HEK293T (cell line): ENCODE measurements around the gene ACSM2A.
"Not testable (repeated sequence)": the region's sequence is repeated elsewhere in the genome, so short reads cannot be mapped to it uniquely, and the experiment has no call there.

ENCODE experiments used
- CTCF ChIA-PET: fragments of 350-600 bp; formaldehyde crosslinking; extraction: SDS; loops from one replicate; lab custom pipeline; 2021; ENCODE audit warnings: antibody characterized with exemption, inconsistent platforms; lab: Yijun Ruan, JAX
- POLR2A ChIA-PET: fragments of 350-600 bp; formaldehyde crosslinking; extraction: SDS; loops from one replicate; lab custom pipeline; 2020; ENCODE audit warnings: antibody characterized with exemption, inconsistent platforms; lab: Yijun Ruan, JAX
- DNase-seq: peaks from one replicate; pipeline ENCODE4 v3.0.0; 2012; ENCODE audit warnings: mixed read lengths; ENCODE audit errors: extremely low spot score
- ARNT ChIP-seq: fragments of 450-650 bp; IDR thresholded peaks from 2 replicates; pipeline ENCODE4 v1.6.1; 2017; ENCODE audit warnings: mild to moderate bottlenecking
- BHLHE40 ChIP-seq: fragments of 450-650 bp; IDR thresholded peaks from 2 replicates; pipeline ENCODE4 v1.6.1; 2016; ENCODE audit warnings: mild to moderate bottlenecking, moderate library complexity, borderline replicate concordance
- CTBP1 ChIP-seq: fragments of 450-650 bp; IDR thresholded peaks from 2 replicates; pipeline ENCODE4 v1.6.1; 2016; ENCODE audit warnings: borderline replicate concordance
- ELF4 ChIP-seq: fragments of 450-650 bp; IDR thresholded peaks from 2 replicates; pipeline ENCODE4 v1.6.1; 2017; ENCODE audit warnings: antibody characterized with exemption
- FOXA1 ChIP-seq: fragments of 450-650 bp; IDR thresholded peaks from 2 replicates; pipeline ENCODE4 v1.6.1; 2016; ENCODE audit warnings: mild to moderate bottlenecking
- FOXK2 ChIP-seq: fragments of 450-650 bp; IDR thresholded peaks from 2 replicates; pipeline ENCODE4 v1.6.1; 2016; ENCODE audit warnings: mild to moderate bottlenecking
- FOXM1 ChIP-seq: fragments of 450-650 bp; IDR thresholded peaks from 2 replicates; pipeline ENCODE4 v1.6.1; 2017; ENCODE audit warnings: mild to moderate bottlenecking, borderline replicate concordance
- HDGF ChIP-seq: fragments of 450-650 bp; IDR thresholded peaks from 2 replicates; pipeline ENCODE4 v1.6.1; 2017; ENCODE audit warnings: antibody characterized with exemption, borderline replicate concordance
- L3MBTL2 ChIP-seq: fragments of 450-650 bp; conservative IDR thresholded peaks from 2 replicates; pipeline ENCODE4 v1.6.1; 2016; ENCODE audit warnings: mild to moderate bottlenecking
- LEF1 ChIP-seq: fragments of 450-650 bp; IDR thresholded peaks from 2 replicates; pipeline ENCODE4 v1.6.1; 2017; ENCODE audit warnings: mild to moderate bottlenecking, borderline replicate concordance
- NFRKB ChIP-seq: fragments of 450-650 bp; IDR thresholded peaks from 2 replicates; pipeline ENCODE4 v1.6.1; 2016; ENCODE audit warnings: mild to moderate bottlenecking, moderate library complexity
- SP1 ChIP-seq: fragments of 450-650 bp; IDR thresholded peaks from 2 replicates; pipeline ENCODE4 v1.6.1; 2017
- SUZ12 ChIP-seq: fragments of 450-650 bp; IDR thresholded peaks from 2 replicates; pipeline ENCODE4 v1.6.1; 2016; ENCODE audit warnings: mild to moderate bottlenecking
- TARDBP ChIP-seq: fragments of 450-650 bp; IDR thresholded peaks from 2 replicates; pipeline ENCODE4 v1.6.1; 2016
- ZNF384 ChIP-seq: fragments of 450-650 bp; IDR thresholded peaks from 2 replicates; pipeline ENCODE4 v1.6.1; 2016
- TF ChIP-seq, protein P1 (sequence below): fragments of 450-650 bp; IDR thresholded peaks from 2 replicates; pipeline ENCODE4 v1.6.1; 2016

The ACSM2A gene

DNA sequence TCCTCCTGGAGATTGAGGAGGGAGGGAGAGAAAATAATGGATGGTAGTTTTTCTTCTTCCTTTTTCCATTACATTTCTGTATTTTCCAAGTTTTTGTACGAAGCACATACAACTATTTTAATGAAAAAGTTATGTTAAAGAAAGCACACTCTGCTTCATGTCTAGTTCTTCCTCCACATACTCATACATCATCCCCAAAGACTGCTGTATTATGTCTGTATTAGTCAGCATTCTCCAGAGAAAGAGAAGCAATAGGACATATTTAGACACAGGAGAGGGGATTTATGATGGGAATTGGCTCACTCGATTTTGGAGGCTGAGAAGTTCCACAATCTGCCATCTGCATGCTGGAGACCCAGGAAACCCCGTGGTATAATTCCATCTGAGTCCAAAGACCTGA lies 10.1 kb upstream of the ACSM2A start:
- ChIA-PET POLR2A (no interaction called here), CTCF (no interaction called here)
- DNase-seq, result no peak
- TF ChIP-seq CTBP1 (no peak), FOXA1 (no peak)
- TF ChIP-seq, protein P1, sequence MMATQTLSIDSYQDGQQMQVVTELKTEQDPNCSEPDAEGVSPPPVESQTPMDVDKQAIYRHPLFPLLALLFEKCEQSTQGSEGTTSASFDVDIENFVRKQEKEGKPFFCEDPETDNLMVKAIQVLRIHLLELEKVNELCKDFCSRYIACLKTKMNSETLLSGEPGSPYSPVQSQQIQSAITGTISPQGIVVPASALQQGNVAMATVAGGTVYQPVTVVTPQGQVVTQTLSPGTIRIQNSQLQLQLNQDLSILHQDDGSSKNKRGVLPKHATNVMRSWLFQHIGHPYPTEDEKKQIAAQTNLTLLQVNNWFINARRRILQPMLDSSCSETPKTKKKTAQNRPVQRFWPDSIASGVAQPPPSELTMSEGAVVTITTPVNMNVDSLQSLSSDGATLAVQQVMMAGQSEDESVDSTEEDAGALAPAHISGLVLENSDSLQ, result no peak

DNA sequence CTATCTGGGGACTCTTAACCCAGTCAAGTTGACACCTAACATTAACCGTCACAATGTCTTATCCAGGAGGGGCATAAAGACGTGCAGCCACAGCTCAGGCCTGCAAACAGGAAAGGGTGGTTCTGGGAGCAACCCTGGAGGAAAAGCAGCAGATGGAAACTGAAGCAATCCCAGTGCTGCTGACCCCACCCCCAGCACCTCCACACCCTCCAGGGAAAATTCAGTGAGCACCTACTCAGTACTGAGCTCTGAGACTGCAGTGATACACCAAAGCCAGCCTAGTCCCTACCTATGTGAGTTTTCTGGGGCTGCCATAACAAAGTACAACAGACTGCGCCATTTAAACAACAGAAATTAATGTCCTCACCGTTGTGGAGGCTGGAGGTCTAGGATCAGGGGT lies 9.5 kb upstream of the ACSM2A start:
- DNase-seq, CTCF ChIA-PET, POLR2A ChIA-PET: not testable (repeated sequence)

DNA sequence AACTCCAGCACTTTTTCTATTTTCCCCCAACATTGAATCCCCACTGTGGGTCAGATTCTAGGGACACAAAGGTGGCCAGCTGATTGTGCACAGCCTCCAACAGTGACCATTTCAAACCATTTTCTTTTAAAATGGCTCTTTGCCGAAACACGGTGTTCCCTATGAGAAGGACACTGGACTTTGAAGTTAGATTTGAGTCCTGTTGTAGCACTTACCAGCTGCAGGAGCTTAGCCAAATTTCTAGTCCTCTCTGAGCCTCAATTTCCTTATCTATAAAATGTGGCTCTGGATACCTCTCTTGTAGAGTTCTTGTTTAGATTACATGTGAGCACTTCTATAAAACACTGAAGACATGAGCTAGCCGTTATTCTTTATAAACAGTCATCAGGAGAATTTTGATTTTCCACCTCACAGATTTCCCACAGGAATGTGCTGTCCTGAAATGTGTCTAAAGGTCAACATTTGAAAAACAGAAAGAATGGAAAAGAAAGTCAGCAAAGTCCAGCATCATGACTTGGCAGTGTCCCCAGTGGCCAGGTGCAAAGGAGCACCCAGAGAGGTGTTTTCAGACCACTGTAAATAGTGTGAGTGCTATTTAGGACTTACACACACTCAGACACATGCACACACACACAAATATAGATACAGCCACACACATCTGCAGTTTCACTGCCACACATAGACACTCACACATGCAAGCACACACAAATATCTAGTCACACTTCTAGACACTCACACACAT lies 4.5 kb upstream of the ACSM2A start:
- POLR2A ChIA-PET, CTCF ChIA-PET, DNase-seq: not testable (repeated sequence)

DNA sequence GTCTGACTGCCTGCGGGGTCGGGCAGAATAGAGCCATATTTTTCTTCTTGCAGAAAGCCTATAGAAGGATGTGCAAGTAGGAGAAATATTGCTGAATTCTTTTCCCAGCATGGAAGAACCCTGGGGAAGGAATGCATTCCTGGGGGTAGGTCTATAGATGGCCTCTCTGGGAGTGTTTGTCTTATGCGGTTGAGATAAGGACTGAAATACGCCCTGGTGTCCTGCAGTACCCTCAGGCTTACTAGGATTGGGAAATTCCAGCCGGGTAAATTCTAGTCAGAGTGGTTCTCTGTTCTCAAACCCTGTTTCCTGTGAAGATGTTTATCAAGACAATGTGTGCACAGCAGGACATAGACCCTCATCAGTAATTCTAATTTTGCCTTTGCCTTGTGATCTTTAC lies 2.3 kb downstream of the ACSM2A start:
- DNase-seq, CTCF ChIA-PET, POLR2A ChIA-PET: not testable (repeated sequence)

DNA sequence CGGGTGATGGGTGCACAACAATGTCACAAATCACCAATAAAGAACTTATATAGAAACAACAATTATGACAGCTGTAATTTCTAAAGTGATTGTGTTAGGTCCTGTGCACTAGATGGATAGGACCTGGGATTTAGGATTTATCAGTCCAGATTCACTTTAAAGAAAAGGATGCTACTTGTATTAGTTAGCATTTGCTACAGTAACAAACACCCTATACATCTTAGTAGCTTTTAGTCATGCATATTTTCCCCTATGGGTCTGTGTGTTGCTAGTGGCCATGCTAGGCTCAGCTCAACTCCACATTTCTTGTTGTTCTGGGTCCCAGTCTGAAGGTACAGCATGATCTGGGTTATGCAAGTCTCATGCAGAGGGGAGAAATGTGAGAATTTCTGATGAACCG lies 7.9 kb downstream of the ACSM2A start:
- DNase-seq, CTCF ChIA-PET, POLR2A ChIA-PET: not testable (repeated sequence)

DNA sequence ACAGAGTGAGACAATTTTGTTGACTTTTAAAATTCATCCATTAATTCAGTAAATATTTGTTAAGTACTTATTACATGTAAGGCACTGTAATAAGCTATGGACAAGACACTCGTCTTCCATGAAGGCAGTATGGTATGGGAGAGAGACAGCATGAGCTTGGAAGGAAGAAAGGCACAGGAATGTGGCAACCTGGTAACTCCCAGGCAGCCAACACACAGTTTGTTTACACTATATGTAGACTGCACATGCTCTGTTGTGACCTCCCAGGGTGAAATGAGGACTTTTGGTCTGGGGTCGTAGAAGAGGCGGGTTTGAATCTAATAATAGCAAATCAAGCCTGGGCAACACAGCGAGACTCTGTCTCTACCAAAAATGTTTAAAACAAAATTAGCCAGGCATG lies 9.0 kb downstream of the ACSM2A start:
- CTCF ChIA-PET, DNase-seq, POLR2A ChIA-PET: not testable (repeated sequence)

DNA sequence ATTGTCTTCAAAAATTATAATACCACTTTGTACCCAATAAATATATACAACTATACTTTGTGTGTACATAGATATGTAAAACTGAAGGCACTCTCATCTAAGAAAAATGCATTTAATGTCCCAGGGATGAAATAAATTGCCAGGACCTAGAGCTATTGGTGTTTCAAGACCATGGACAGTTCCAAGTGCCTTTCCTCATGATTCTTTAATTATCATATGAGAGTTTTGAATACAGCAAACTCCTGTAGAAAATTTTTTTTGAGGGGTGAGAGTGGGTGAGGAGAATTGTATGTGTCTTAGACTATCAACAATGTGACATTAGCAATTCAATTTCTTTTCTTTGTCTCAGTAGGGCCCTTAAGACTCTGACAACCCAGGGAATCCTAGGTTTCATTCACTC lies 17.6 kb downstream of the ACSM2A start:
- DNase-seq, CTCF ChIA-PET, POLR2A ChIA-PET: not testable (repeated sequence)

DNA sequence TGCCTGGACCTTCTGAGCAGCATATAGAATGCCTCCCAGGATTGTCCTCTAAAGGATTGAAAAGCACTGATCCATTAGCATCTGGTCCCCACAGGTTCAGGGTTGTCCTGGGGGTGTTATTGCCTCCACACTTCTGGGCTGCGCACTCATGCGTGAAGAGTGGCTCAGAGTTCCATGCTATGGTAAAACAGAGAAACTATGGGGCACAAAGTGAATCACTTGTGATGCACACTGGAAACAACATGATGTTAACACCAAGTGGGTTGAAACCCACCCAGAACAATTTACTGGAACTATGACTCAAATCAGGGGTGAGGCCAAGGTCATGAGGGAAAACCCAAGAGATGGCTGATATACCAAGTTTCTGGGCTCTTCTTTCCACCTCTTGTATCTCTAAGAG lies 18.6 kb downstream of the ACSM2A start:
- DNase-seq, POLR2A ChIA-PET, CTCF ChIA-PET: not testable (repeated sequence)

DNA sequence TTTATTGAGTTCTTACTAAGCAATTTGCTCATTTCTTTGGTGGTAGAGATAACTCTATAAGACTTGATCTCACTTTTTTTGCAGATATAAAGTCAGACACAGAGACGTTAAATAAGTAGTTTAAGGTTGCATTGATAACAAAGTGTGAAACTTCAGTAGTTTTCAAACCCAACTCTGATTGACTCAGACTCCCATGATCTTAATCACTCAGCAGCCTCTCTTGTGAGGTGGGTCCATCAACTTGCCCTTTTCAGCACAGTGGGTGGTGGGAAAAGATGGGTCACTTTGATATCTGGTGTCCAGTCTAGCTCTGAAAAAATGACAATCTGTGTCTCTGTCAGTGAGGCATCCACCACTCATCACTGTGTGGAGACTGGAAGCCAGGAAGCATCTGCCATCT lies 19.4 kb downstream of the ACSM2A start:
- CTCF ChIA-PET, POLR2A ChIA-PET: not testable (repeated sequence)

DNA sequence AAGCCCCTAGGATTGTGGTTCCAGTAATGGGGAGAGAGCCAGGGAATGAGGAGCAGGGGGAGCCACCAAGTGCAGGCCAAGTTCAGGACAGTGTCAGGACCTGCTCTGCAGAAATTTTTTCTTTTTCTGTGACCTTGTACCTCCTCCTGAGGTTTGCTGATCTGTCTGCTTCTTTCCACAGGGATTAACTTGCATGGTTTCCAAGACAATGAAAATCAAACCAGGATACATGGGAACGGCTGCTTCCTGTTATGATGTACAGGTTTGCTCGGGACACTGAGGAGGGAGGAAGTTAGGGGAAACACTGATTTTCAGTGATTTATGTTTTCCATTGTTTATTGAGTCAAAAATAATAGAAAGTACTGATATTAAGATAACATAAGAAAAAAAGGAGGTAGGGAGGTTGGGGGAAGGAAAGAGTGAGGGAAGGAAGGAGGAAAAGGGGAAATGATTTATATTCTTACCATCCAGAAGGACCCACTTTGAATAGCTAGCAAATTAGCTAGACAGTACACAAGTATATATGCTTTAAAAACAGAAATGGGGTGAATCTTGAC lies 25.9 kb downstream of the ACSM2A start:
- CTCF ChIA-PET, POLR2A ChIA-PET, DNase-seq: not testable (repeated sequence)

More for the DNA sequence above, 19.4 kb downstream of the ACSM2A start:
- DNase-seq, result not testable (repeated sequence)

DNA sequence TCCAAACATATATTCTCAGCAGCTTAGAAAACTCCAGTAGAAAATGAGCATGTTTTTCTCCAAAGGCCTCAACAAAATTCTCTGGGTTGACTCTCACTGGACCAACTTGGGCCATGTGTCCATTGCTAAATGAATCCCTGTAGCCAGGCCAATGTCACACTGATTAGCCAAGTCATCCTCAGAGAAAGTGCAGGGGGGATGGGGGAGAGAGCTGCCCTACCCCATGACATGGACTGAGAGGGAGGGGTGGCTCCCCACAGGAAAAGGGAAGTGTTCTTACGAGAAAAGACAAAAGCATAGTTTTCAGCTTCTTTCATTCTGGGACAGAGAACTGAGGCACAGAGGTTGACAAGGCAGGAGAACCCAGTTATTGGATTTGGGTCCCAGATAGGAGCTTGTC lies 32.7 kb downstream of the ACSM2A start:
- DNase-seq, CTCF ChIA-PET, POLR2A ChIA-PET: not testable (repeated sequence)

DNA sequence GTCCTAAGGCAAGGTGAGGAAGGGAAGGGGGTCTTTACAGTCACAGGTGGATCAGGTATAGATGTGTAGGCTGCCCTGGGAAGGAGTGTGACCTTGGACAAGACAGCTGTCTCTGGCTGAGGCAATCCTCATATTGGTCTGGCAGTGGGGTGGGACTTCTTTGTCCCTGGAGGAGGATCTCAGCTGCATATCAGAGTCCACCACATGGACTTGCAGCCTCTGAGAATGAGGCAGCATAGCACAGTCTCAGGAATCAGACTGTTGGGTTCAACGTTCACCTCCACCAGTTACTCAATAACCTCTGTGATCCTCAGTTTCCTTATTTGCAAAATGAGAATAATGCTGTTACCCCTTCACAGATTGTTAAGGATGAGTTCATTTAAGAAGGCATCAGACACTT lies 33.4 kb downstream of the ACSM2A start:
- ChIA-PET CTCF (no interaction called here), POLR2A (no interaction called here)
- no peak for DNase-seq
- TF ChIP-seq L3MBTL2, result no peak

DNA sequence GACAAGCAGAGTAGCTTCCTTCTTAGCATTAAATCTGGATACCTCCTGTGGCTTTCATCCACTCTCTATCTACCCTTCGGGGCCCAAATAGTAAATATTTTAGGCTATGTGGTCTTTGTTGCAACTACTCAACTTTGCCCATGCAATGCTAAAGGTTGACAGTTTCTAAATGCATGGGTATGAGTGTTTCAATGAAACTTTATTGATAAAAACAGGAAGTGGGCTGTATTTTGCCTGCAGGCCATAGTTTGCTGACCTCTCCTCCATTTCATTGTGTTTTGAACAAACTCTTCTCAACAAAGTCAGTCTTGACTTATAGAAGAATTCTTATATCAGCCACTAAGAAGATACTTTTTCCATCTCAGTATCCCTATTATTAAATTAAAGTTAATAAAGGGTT lies 34.1 kb downstream of the ACSM2A start:
- POLR2A ChIA-PET, result no interaction called here
- CTCF ChIA-PET, result no interaction called here
- TF ChIP-seq SP1 (no peak), BHLHE40 (no peak), ZNF384 (no peak), NFRKB (no peak), LEF1 (no peak), ARNT (no peak), ELF4 (no peak), L3MBTL2 (no peak), FOXM1 (no peak), HDGF (no peak), TARDBP (no peak), FOXA1 (no peak), FOXK2 (no peak), CTBP1 (no peak), SUZ12 (no peak)
- TF ChIP-seq, protein P1, result no peak
- no peak for DNase-seq

DNA sequence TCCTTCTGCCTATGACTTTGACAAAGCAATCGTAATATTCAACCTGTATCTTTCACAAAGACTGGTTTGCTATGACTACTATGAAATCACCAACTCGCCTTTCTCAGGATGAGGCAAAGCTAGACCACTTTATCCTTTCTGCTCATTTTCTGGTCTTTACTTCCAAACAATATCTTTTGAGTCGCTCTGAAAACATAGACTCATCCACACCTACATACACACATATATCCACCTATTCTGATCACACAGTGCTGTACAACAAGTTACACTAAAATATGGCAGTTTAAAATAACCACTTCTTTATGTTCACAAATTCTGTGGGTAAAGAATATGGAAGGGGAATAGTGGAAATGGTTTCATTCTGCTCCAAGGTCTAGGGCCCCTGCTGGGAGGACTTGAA lies 39.7 kb downstream of the ACSM2A start:
- DNase-seq, POLR2A ChIA-PET, CTCF ChIA-PET: not testable (repeated sequence)
